Mammary microvascular endothelial cell (primary cell): ENCODE data around the gene SLIRP. TPM values are rescaled to one million over a fixed set of nuclear protein-coding genes. Genes with fewer than 3 reads are reported as not detected.

Source experiments
- total RNA-seq: library from RNA; depleted of rRNA; stranded (reverse); fragments of >200 nt; gene quantifications from 2 replicates; pipeline ENCODE4 v1.2.3, GENCODE V29; 2015

SLIRP gene
- total RNA-seq = 272 and 428 TPM in 2 replicates

GRCh38 chr14:77707724-77708408 is at the start of gene SLIRP, which contains the start of gene ALKBH1:
Gene SLIRP (plus strand): TSS chr14:77708103. CDS start chr14:77708112, 9 bp downstream.
Gene ALKBH1 (minus strand): TSS chr14:77708023. CDS start chr14:77708004, 19 bp downstream.

GRCh38 chr14:77760381-77761204 is 52.7 kb downstream of the SLIRP start, which contains the start of gene SNW1:
Gene SNW1 (minus strand): TSS chr14:77761156. CDS start chr14:77761127, 29 bp downstream.

Other genes starting within 250 kb of the SLIRP start
- 0.07 and 0.10 TPM in 2 replicates for gene ISM2, start 209.3 kb upstream of the SLIRP start, total RNA-seq
- 38.9 and 41.4 TPM in 2 replicates for gene SPTLC2, start 91.5 kb upstream of the SLIRP start, total RNA-seq
- gene ALKBH1, start 80 bp upstream of the SLIRP start, total RNA-seq = 11.7 and 12.6 TPM in 2 replicates
- gene SNW1, start 53.1 kb downstream of the SLIRP start, total RNA-seq = 55.0 and 58.2 TPM in 2 replicates
- gene ADCK1, start 92.0 kb downstream of the SLIRP start, total RNA-seq = 5.9 and 9.1 TPM in 2 replicates